PC-3 (cell line): ENCODE measurements around the gene SPOUT1. TPM values are rescaled to one million over a fixed set of nuclear protein-coding genes. Genes with fewer than 3 reads are reported as not detected.

ENCODE experiments used
- ATAC-seq: fragments of 200-7000 bp; cut with Tn5 transposase; 2 replicates; pipeline ENCODE4 v1.9.1; 2020; ENCODE audit warnings: mild to moderate bottlenecking, moderate library complexity
- BruUV-seq: library from RNA; stranded (reverse); fragments of 400-500 nt; replicated peaks from 2 replicates; lab custom pipeline; 2021; lab: Mats Ljungman, UMichigan
- CTCF ChIA-PET: fragments of 300-600 bp; sonication (Branson Sonifier 250); formaldehyde crosslinking; loops from one replicate; lab custom pipeline; 2022; ENCODE audit warnings: antibody characterized with exemption; lab: Charles Lee
- POLR2A ChIA-PET: fragments of 300-600 bp; sonication (Branson Sonifier 250); formaldehyde crosslinking; loops from one replicate; lab custom pipeline; 2022; ENCODE audit warnings: antibody characterized with exemption; ENCODE audit not compliant: unreplicated experiment; lab: Charles Lee
- DNase-seq: peaks from one replicate; pipeline ENCODE4 v3.0.0-alpha.2; 2015
- H2AFZ ChIP-seq: fragments of 300-600 bp; sonication (generic); 2 replicates; pipeline ENCODE4 v1.6.0; 2016; ENCODE audit warnings: antibody characterized with exemption, low read length
- H3F3A ChIP-seq: fragments of 300-600 bp; sonication (generic); one replicate; pipeline ENCODE4 v1.6.0; 2017; ENCODE audit warnings: antibody characterized with exemption, low read length, control low read depth, mild to moderate bottlenecking; ENCODE audit not compliant: unreplicated experiment
- H3K27ac ChIP-seq: fragments of 300-600 bp; sonication (generic); 2 replicates; pipeline ENCODE4 v1.5.1; 2016; ENCODE audit warnings: mild to moderate bottlenecking, low read length
- H3K27me3 ChIP-seq: fragments of 300-600 bp; sonication (generic); 2 replicates; pipeline ENCODE4 v1.6.1; 2016; ENCODE audit warnings: low read length, mixed read lengths
- H3K36me3 ChIP-seq: fragments of 300-600 bp; sonication (generic); 2 replicates; pipeline ENCODE4 v1.6.1; 2016; ENCODE audit warnings: low read depth, mixed run types, low read length, mixed read lengths
- H3K4me1 ChIP-seq: fragments of 300-600 bp; sonication (generic); 2 replicates; pipeline ENCODE4 v1.5.1; 2016; ENCODE audit warnings: low read length; ENCODE audit not compliant: insufficient read depth
- H3K4me2 ChIP-seq: fragments of 300-600 bp; sonication (generic); 2 replicates; pipeline ENCODE4 v1.6.0; 2016; ENCODE audit warnings: low read length
- H3K4me3 ChIP-seq: fragments of 300-600 bp; sonication (generic); 2 replicates; pipeline ENCODE4 v1.5.1; 2016; ENCODE audit warnings: mild to moderate bottlenecking, low read length, mixed read lengths
- H3K79me2 ChIP-seq: fragments of 300-600 bp; sonication (generic); 2 replicates; pipeline ENCODE4 v1.6.1; 2017; ENCODE audit warnings: low read length, mixed read lengths
- H3K9ac ChIP-seq: fragments of 300-600 bp; sonication (generic); 2 replicates; pipeline ENCODE4 v1.6.0; 2016; ENCODE audit warnings: mild to moderate bottlenecking, low read length
- H3K9me2 ChIP-seq: fragments of 300-600 bp; sonication (generic); replicated peaks from 2 replicates; pipeline ENCODE4 v1.6.1; 2016; ENCODE audit warnings: mixed run types, low read length, mixed read lengths
- H3K9me3 ChIP-seq: fragments of 300-600 bp; sonication (generic); 2 replicates; pipeline ENCODE4 v1.6.1; 2016; ENCODE audit warnings: low read length, mixed read lengths
- H4K20me1 ChIP-seq: fragments of 300-600 bp; sonication (generic); 2 replicates; pipeline ENCODE4 v1.6.1; 2016; ENCODE audit warnings: low read length, mixed read lengths
- EZH2 ChIP-seq: fragments of 300-600 bp; sonication (generic); IDR thresholded peaks from one replicate; pipeline ENCODE4 v1.6.1; 2017; ENCODE audit warnings: antibody characterized with exemption, mild to moderate bottlenecking, low read length; ENCODE audit not compliant: unreplicated experiment
- EZH2phosphoT487 ChIP-seq: fragments of 300-600 bp; sonication (generic); IDR thresholded peaks from 2 replicates; pipeline ENCODE4 v1.6.1; 2018; ENCODE audit warnings: mild to moderate bottlenecking, antibody characterized with exemption, low read length, borderline replicate concordance
- intact Hi-C: fragments of 100-400 bp; cut with micrococcal nuclease; formaldehyde crosslinking; loops from 2 replicates; pipeline ENCODE4 v1.9.0; 2023
- total RNA-seq: library from RNA; depleted of rRNA; stranded (reverse); fragments of >200 nt; gene quantifications from 2 replicates; pipeline ENCODE4 v1.2.3, GENCODE V29; 2014
- TF ChIP-seq, protein P1 (sequence below): fragments of 300-600 bp; sonication (generic); conservative IDR thresholded peaks from 2 replicates; pipeline ENCODE4 v1.5.1; 2017; ENCODE audit warnings: antibody characterized with exemption, low read depth, mild to moderate bottlenecking, low read length

Gene SPOUT1
- total RNA-seq, 1 experiment from 2014 or later, result 27.2 TPM

DNA sequence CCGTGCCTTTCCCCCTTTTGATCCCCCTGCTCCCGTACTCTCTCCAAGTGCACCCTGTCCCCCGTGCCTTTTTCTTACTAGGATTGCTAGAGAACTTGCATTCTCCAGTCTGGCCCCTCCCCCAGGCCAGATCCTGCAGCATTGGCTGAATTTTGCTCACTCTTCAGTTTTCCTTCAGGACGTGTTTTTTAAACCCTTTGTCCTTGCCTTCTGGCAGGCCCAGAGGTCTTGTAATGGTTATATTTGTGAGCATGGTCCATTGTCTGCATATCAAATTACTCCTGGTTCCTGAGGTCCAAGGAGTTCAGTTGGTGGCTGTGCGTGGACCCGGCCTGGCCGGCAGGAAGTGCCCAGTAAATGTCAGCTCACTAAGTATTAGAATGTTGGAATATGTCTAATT, 41.9 kb downstream of the SPOUT1 start:
- Histone ChIP-seq H4K20me1 (no peaks in the 10 kb centered on the region), H3K4me3 (peak overlapping the region; percentile 98), H3K9ac (peak overlapping the region; percentile 81), H3K36me3 (no peaks in the 10 kb centered on the region; the same call in 1 of the 2 replicates), H3K9me2 (no peaks in the 10 kb centered on the region), H3K79me2 (peaks cover 18% of the 10 kb centered on the region), H3K27me3 (no peaks in the 10 kb centered on the region), H3K4me1 (peaks cover 11% of the 10 kb centered on the region), H3K9me3 (no peaks in the 10 kb centered on the region), H2AFZ (peak overlapping the region; percentile 90), H3F3A (no peaks in the 10 kb centered on the region), H3K27ac (no peak overlapping the region), H3K4me2 (peak overlapping the region; percentile 88)
- CTCF ChIA-PET, result interaction anchor here (0.8 to 1.1 kb wide), 2 partner anchors 31 to 32 kb away, joined by 5 read pairs; partner anchors contain the start of gene ENDOG
- intact Hi-C loops, result no loop called here
- ATAC-seq (no peak; the same call in 1 of the 2 replicates), DNase-seq (peak; percentile 5)
- POLR2A ChIA-PET, result no interaction called here
- TF ChIP-seq, protein P1, sequence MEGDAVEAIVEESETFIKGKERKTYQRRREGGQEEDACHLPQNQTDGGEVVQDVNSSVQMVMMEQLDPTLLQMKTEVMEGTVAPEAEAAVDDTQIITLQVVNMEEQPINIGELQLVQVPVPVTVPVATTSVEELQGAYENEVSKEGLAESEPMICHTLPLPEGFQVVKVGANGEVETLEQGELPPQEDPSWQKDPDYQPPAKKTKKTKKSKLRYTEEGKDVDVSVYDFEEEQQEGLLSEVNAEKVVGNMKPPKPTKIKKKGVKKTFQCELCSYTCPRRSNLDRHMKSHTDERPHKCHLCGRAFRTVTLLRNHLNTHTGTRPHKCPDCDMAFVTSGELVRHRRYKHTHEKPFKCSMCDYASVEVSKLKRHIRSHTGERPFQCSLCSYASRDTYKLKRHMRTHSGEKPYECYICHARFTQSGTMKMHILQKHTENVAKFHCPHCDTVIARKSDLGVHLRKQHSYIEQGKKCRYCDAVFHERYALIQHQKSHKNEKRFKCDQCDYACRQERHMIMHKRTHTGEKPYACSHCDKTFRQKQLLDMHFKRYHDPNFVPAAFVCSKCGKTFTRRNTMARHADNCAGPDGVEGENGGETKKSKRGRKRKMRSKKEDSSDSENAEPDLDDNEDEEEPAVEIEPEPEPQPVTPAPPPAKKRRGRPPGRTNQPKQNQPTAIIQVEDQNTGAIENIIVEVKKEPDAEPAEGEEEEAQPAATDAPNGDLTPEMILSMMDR, result no peak
- TF ChIP-seq EZH2 (no peak), EZH2phosphoT487 (no peak)
- BruUV-seq, result no TSS peak

DNA sequence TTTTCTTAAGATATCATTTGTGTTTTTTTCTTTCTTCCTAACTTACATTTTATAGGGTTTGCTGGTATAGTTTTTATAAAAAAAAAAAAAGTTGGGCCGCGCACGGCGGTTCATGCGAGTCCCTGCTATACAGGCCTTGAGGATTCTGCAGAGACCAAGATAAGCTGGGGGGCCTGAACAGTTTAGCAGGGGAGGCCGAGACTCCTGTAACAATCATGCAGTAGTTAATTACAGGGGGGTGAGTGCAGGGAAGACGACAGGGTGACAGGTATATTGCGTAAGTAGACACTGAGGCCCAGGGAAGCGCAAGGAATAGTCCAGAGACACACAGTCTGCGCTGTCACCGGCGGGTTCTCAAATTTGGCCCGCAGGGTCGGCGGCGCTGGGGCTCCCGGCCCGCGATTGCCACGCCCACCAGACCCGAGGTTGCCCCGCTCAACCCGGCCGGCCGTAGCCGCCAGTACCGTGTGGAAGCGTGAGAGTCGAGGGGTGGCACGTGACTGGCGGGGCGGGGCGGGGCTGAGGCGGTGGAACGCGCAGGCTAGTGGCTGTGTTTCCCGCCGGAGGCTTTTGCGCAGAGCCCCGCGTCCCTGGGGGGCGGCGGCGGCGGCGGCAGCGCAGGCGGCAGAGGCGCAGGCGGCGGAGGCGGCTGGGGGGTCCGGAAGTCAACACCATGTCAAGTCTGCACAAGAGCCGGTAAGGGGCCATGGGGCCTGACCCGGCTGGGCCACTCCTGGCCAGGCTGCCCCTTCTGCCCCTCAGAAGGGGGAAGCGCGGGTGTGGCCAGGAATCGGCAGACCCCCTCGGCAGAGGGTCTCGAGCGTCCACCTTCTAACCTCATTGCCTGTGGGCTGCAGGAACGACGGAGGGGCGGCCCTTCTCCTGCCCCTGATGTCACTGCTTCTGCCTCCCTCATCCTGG, 42.7 kb downstream of the SPOUT1 start, which contains the start of gene TBC1D13:
Gene TBC1D13 (plus strand): TSS at position 573 of the 921 bp plus-strand sequence. CDS start 101 bp downstream, at position 674.
- DNase-seq (peak; percentile 66), ATAC-seq (peak; percentile 97)
- Histone ChIP-seq H3K79me2 (peaks cover 18% of the 10 kb centered on the region), H4K20me1 (no peaks in the 10 kb centered on the region), H3K27me3 (no peaks in the 10 kb centered on the region), H3K27ac (no peak within 1 kb of the TSS), H3K36me3 (no peaks in the 10 kb centered on the region), H3K4me3 (peak within 1 kb of the TSS; percentile 98), H3K9ac (peak within 1 kb of the TSS; percentile 81), H3K4me1 (peaks cover 11% of the 10 kb centered on the region), H2AFZ (peak within 1 kb of the TSS; percentile 90), H3K9me3 (no peaks in the 10 kb centered on the region), H3K4me2 (peak within 1 kb of the TSS; percentile 88), H3K9me2 (no peaks in the 10 kb centered on the region), H3F3A (no peaks in the 10 kb centered on the region)
- TF ChIP-seq, protein P1, result no peak
- TF ChIP-seq EZH2, result no peak
- TF ChIP-seq EZH2phosphoT487, result no peak
- intact Hi-C loops, result no loop called here
- ChIA-PET POLR2A (no interaction called here), CTCF (no interaction called here)
- TSS peak; percentile 55 for BruUV-seq

DNA sequence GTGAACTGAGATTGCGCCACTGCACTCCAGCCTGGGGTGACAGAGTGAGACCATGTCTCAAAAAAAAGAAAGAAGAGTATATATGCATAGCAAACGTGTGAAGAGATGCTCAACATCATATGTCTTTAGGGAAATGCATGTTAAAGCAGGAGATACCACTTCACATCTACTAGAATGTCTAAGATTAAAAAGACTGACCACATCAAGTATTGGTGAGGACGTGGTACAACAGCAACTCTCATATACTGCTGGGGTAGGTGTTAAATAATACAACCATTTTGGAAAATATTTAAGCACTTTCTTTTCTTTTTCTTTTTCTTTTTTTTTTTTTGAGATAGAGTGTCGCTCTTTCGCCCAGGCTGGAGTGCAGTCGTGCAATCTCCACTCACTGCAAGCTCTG, 44.2 kb downstream of the SPOUT1 start:
- ATAC-seq (no peak), DNase-seq (no peak)
- Histone ChIP-seq H3K9ac (no peak overlapping the region), H3K4me1 (peaks cover 11% of the 10 kb centered on the region), H3K9me2 (no peaks in the 10 kb centered on the region), H3K9me3 (no peaks in the 10 kb centered on the region), H3K4me2 (no peak overlapping the region), H3K27ac (no peak overlapping the region), H3K4me3 (no peak overlapping the region), H3K27me3 (no peaks in the 10 kb centered on the region), H2AFZ (no peak overlapping the region), H3K36me3 (no peaks in the 10 kb centered on the region), H3F3A (no peaks in the 10 kb centered on the region), H3K79me2 (peaks cover 18% of the 10 kb centered on the region), H4K20me1 (no peaks in the 10 kb centered on the region)
- ChIA-PET CTCF (no interaction called here), POLR2A (no interaction called here)
- intact Hi-C loops, result no loop called here
- TF ChIP-seq, protein P1, result no peak
- no peak for TF ChIP-seq EZH2
- TF ChIP-seq EZH2phosphoT487, result no peak
- no TSS peak for BruUV-seq
